IMR-90 (cell line): ENCODE results near the gene MICAL3.
"Not testable (repeated sequence)": the region's sequence is repeated elsewhere in the genome, so short reads cannot be mapped to it uniquely, and the experiment has no call there.

Experiments
- CEBPB ChIP-seq: IDR thresholded peaks from 2 replicates; pipeline ENCODE4 v1.6.1; 2012; ENCODE audit warnings: low read depth, low read length, improper control_type of control experiment
- CHD1 ChIP-seq: IDR thresholded peaks from 2 replicates; pipeline ENCODE4 v1.6.1; 2012; ENCODE audit warnings: low read depth, low read length, improper control_type of control experiment
- MXI1 ChIP-seq: IDR thresholded peaks from 2 replicates; pipeline ENCODE4 v1.6.1; 2012; ENCODE audit warnings: low read depth, mild to moderate bottlenecking, low read length, moderate library complexity, borderline replicate concordance
- POLR2A ChIP-seq: IDR thresholded peaks from 2 replicates; pipeline ENCODE4 v1.6.1; 2012; ENCODE audit warnings: mild to moderate bottlenecking, low read depth, low read length
- RAD21 ChIP-seq: IDR thresholded peaks from 2 replicates; pipeline ENCODE4 v1.6.1; 2012; ENCODE audit warnings: low read length, improper control_type of control experiment
- RCOR1 ChIP-seq: IDR thresholded peaks from 2 replicates; pipeline ENCODE4 v1.6.1; 2012; ENCODE audit warnings: mild to moderate bottlenecking, low read length, improper control_type of control experiment; ENCODE audit not compliant: insufficient replicate concordance
- TF ChIP-seq, protein P1 (sequence below): conservative IDR thresholded peaks from 2 replicates; pipeline ENCODE4 v1.5.1; 2012; ENCODE audit warnings: mild to moderate bottlenecking, low read depth, low read length, improper control_type of control experiment

DNA sequence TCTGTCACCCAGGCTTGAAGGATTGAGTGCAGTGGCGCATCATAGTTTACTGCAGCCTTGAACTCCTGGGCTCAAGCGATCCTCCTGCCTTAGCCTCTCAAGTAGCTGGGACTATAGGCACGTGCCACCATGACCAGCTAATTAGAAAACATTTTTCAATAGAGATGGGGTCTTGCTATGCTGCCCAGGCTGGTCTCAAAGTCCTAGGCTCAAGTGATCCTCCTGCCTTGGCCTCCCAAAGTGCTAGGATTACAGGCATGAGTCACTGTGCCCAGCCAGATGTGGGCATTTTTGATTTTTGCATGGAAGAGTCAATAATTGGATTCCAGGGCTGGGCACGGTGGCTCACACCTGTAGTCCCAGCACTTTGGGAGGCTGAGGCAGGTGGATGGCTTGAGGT lies 49.6 kb upstream of the MICAL3 start:
- TF ChIP-seq, protein P1, sequence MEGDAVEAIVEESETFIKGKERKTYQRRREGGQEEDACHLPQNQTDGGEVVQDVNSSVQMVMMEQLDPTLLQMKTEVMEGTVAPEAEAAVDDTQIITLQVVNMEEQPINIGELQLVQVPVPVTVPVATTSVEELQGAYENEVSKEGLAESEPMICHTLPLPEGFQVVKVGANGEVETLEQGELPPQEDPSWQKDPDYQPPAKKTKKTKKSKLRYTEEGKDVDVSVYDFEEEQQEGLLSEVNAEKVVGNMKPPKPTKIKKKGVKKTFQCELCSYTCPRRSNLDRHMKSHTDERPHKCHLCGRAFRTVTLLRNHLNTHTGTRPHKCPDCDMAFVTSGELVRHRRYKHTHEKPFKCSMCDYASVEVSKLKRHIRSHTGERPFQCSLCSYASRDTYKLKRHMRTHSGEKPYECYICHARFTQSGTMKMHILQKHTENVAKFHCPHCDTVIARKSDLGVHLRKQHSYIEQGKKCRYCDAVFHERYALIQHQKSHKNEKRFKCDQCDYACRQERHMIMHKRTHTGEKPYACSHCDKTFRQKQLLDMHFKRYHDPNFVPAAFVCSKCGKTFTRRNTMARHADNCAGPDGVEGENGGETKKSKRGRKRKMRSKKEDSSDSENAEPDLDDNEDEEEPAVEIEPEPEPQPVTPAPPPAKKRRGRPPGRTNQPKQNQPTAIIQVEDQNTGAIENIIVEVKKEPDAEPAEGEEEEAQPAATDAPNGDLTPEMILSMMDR = not testable (repeated sequence)
- TF ChIP-seq CEBPB, CHD1, POLR2A, RCOR1, RAD21, MXI1: not testable (repeated sequence)
